Mesothelial cell of epicardium (in vitro differentiated cells): ENCODE data around the gene MLLT3. TPM values are rescaled to one million over a fixed set of nuclear protein-coding genes. Genes with fewer than 3 reads are reported as not detected.

Source experiments
- DNase-seq, 2 experiments: peaks; one replicate each; pipeline ENCODE4 v3.0.0; 2021; ENCODE audit warnings: low spot score in 2 of 2; ENCODE audit not compliant: unreplicated experiment in 2 of 2
- H3K27ac Mint-ChIP-seq: 2 replicates; pipeline ENCODE4 v1.8.0; 2021; ENCODE audit warnings: mixed read lengths
- H3K27me3 Mint-ChIP-seq: 2 replicates; pipeline ENCODE4 v1.8.0; 2021; ENCODE audit warnings: low read depth, mixed read lengths
- H3K36me3 Mint-ChIP-seq: 2 replicates; pipeline ENCODE4 v1.8.0; 2021; ENCODE audit warnings: mixed read lengths
- H3K4me1 Mint-ChIP-seq: 2 replicates; pipeline ENCODE4 v1.8.0; 2021; ENCODE audit warnings: mixed read lengths
- H3K4me3 Mint-ChIP-seq: 2 replicates; pipeline ENCODE4 v1.8.0; 2021; ENCODE audit warnings: mild to moderate bottlenecking, moderate library complexity, mixed read lengths
- H3K9me3 Mint-ChIP-seq: 2 replicates; pipeline ENCODE4 v1.8.0; 2021; ENCODE audit warnings: mixed read lengths
- CTCF ChIP-seq: fragments of 200-600 bp; sonication (generic); IDR thresholded peaks from one replicate; pipeline ENCODE4 v1.5.0; 2021; ENCODE audit warnings: antibody characterized with exemption; ENCODE audit not compliant: unreplicated experiment
- total RNA-seq: library from RNA; stranded (reverse); gene quantifications from 3 replicates; pipeline ENCODE4 v1.2.1, GENCODE V29; 2021

Gene MLLT3
- total RNA-seq, 1 donor from 2014 or later = 45.8 TPM

- no peak for DNase-seq
These were observed 149.8 kb downstream of the MLLT3 start for GRCh38 chr9:20472342-20473045.

GRCh38 chr9:20466328-20467008 is 155.8 kb downstream of the MLLT3 start:
- H3K27me3 Mint-ChIP-seq = no peaks in the 10 kb centered on the region
- H3K27ac Mint-ChIP-seq = no peak overlapping the region
- DNase-seq = no peak
- no peak for TF ChIP-seq CTCF
- no peaks in the 10 kb centered on the region for H3K36me3 Mint-ChIP-seq
- H3K4me3 Mint-ChIP-seq = no peak overlapping the region
- H3K9me3 Mint-ChIP-seq = no peaks in the 10 kb centered on the region
- peaks cover 37% of the 10 kb centered on the region for H3K4me1 Mint-ChIP-seq

More at GRCh38 chr9:20472342-20473045, 149.8 kb downstream of the MLLT3 start:
- Mint-ChIP-seq H3K9me3 (no peaks in the 10 kb centered on the region), H3K27ac (peak overlapping the region; percentile 8), H3K4me1 (peaks cover 77% of the 10 kb centered on the region), H3K4me3 (no peak overlapping the region), H3K27me3 (no peaks in the 10 kb centered on the region), H3K36me3 (no peaks in the 10 kb centered on the region)
- TF ChIP-seq CTCF = no peak

DNA sequence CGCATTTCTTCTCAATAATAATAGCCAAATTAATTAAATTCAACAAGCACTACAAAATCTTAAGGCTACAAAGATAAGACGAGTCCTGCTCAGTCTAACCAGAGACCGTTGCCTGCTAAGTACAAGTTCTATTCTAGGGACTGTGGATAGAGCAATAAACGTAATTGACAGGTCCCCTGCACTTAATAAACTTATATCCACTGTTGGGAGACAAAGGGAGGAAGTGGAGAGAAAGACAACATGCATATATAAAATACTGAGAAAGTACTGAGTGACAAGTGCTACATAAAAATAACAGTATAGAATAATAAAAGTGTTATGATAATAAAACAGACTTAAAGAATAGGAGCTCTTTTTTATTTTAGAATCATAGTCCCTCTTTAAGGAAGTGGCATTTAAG is 158.1 kb downstream of the MLLT3 start:
- DNase-seq = no peak
- TF ChIP-seq CTCF = no peak
- H3K27ac Mint-ChIP-seq = no peak overlapping the region
- no peaks in the 10 kb centered on the region for H3K36me3 Mint-ChIP-seq
- H3K9me3 Mint-ChIP-seq = no peaks in the 10 kb centered on the region
- no peak overlapping the region for H3K4me3 Mint-ChIP-seq
- no peaks in the 10 kb centered on the region for H3K27me3 Mint-ChIP-seq
- peaks cover 22% of the 10 kb centered on the region for H3K4me1 Mint-ChIP-seq

DNA sequence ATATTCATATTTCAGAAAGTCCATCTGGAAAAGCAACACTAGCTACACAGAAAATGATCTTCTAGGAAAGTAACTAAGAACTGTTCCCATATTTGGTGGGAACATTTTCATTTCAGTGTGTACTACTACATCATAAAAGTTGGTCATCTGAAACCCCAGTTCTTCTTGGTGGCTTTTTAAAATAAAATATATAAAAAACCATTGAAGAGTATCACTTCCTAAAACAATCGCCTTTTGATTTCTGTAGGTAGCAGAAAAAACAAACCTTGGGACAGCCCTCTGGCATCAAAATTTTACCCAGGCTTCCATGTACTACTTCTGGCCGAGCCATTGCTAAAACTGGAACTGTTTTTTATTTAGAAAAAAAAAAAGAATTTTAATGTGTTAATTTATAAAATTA is 158.5 kb downstream of the MLLT3 start:
- no peak overlapping the region for H3K4me3 Mint-ChIP-seq
- H3K9me3 Mint-ChIP-seq = no peaks in the 10 kb centered on the region
- no peak for TF ChIP-seq CTCF
- H3K36me3 Mint-ChIP-seq = no peaks in the 10 kb centered on the region
- no peak for DNase-seq
- no peaks in the 10 kb centered on the region for H3K27me3 Mint-ChIP-seq
- H3K4me1 Mint-ChIP-seq = peaks cover 20% of the 10 kb centered on the region
- no peak overlapping the region for H3K27ac Mint-ChIP-seq

- Mint-ChIP-seq H3K27me3 (no peaks in the 10 kb centered on the region), H3K36me3 (no peaks in the 10 kb centered on the region), H3K9me3 (no peaks in the 10 kb centered on the region), H3K4me1 (peaks cover 11% of the 10 kb centered on the region), H3K27ac (no peak overlapping the region), H3K4me3 (no peak overlapping the region)
- TF ChIP-seq CTCF = no peak
- no peak for DNase-seq
These were observed 159.9 kb downstream of the MLLT3 start for GRCh38 chr9:20462410-20462809.
